Measurements from ENCODE around the gene DEFB123.

Gene DEFB123

DNA sequence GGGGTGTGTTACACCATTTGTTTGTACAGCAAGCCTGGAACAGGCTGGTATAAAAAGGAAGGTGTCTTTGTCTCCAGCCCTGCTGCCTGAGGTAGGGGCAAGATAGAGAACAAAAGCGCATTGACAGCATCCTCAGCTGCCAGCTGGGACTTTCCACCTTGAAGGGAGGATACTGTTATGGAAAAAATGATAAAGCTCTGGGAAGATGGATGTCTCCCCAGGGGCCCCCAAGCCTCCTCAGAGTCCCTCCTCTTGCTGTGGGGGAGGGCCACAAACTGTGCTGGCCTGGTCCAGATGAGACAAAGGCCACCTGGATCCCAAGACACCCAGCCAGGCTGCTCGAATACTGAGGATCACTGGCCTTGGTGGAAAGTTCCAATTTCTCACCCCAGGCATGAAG is 47.7 kb downstream of the DEFB123 start:
- TF ChIP-seq, protein P1, sequence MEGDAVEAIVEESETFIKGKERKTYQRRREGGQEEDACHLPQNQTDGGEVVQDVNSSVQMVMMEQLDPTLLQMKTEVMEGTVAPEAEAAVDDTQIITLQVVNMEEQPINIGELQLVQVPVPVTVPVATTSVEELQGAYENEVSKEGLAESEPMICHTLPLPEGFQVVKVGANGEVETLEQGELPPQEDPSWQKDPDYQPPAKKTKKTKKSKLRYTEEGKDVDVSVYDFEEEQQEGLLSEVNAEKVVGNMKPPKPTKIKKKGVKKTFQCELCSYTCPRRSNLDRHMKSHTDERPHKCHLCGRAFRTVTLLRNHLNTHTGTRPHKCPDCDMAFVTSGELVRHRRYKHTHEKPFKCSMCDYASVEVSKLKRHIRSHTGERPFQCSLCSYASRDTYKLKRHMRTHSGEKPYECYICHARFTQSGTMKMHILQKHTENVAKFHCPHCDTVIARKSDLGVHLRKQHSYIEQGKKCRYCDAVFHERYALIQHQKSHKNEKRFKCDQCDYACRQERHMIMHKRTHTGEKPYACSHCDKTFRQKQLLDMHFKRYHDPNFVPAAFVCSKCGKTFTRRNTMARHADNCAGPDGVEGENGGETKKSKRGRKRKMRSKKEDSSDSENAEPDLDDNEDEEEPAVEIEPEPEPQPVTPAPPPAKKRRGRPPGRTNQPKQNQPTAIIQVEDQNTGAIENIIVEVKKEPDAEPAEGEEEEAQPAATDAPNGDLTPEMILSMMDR (conservative IDR thresholded peaks at IDR 0.05; ENCODE audit: low read depth, low read length), result no peak
- no peak for DNase-seq (ENCODE audit: low read depth)
- H3K4me3 ChIP-seq (ENCODE audit: low read depth, low read length), result no peak overlapping the region

DNA sequence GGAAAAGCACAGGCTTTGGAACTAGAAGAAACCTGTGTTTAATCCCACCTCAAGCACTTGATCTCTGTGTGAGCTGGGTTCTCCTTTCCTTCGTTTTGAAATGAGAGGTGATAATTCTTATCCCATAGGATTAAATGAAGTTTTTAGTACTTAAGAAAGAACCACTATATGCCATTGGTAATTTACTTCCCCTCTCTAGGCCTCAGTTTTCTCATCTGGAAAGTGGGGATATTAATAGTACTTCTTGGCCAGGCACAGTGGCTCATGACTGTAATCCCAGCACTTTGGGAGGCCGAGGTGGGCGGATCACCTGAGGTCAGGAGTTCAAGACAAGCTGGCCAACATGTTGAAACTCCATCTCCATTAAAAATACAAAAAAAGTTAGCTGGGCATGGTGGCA is 48.7 kb downstream of the DEFB123 start:
- TF ChIP-seq, protein P1 (conservative IDR thresholded peaks at IDR 0.05; ENCODE audit: low read depth, low read length), result no peak
- DNase-seq (ENCODE audit: low read depth), result no peak
- no peak overlapping the region for H3K4me3 ChIP-seq (ENCODE audit: low read depth, low read length)

DNA sequence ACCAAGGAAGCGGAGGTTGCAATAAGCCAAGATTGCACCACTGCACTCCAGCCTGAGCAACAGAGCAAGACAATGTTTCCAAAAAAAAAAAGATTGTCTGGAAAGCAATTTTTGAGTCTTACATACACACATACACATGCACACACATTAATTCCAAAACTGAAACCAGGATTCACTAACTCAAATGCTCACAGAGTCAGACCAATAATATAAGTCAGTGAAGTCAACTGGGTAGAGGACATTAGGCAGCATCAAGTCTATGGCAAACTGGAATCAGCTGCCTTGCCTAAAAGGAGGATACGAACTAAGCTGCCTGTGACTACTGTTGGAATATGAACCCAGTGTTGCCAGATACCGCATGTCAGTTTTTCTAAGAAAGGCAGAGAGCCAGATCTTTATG is 50.3 kb downstream of the DEFB123 start:
- TF ChIP-seq, protein P1 (conservative IDR thresholded peaks at IDR 0.05; ENCODE audit: low read depth, low read length), result no peak
- no peak for DNase-seq (ENCODE audit: low read depth)
- no peak overlapping the region for H3K4me3 ChIP-seq (ENCODE audit: low read depth, low read length)

DNA sequence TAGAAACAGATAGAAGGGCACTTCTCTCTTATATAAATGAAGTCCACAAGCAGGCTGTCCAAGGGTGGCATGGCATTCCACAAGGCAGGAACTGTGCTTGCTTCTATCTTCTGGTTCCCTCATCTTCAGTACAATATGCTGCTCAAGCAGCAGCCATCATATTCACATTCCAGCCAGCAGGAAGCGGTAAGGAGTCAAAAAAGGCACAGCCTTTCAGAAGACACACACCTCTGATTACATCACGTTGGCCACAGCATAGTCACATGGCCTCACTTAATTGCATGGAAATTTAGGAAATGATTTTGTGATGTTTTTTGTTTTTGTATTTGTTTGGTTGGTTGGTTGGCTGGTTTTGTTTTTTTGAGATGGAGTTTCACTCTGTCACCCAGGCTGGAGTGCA is 53.7 kb downstream of the DEFB123 start:
- peak; percentile 62 for DNase-seq (ENCODE audit: low read depth)
- H3K4me3 ChIP-seq (ENCODE audit: low read depth, low read length), result no peak overlapping the region
- TF ChIP-seq, protein P1 (conservative IDR thresholded peaks at IDR 0.05; ENCODE audit: low read depth, low read length), result peak; percentile 67

DNA sequence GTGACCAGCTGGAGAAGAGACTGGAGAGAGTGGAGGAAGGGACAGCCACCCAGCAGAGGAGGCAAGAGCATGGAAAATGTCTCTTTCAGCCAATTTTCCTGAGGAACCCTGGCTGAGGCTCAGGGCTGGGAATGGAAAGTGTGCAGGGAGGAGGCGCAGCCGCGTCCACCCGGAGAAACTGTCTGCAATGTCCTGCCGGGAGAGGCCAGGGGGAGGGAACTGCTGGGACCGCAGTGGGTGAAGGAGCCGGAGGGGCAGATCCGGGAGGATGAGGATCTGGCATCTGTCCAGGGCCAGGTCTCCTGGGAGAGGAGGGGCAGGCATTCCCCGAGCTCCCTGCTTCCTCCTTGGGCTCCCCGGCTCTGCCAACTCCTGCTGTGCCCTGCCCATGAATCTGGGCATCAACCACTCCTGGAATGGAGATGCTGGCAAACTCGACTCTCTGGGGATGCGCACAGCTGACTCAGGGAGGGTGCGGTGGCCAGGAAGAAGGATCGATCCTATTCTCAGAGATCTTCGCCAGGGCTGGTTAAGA is 56.4 kb downstream of the DEFB123 start:
- TF ChIP-seq, protein P1 (conservative IDR thresholded peaks at IDR 0.05; ENCODE audit: low read depth, low read length), result no peak
- no peak overlapping the region for H3K4me3 ChIP-seq (ENCODE audit: low read depth, low read length)
- DNase-seq (ENCODE audit: low read depth), result no peak

DNA sequence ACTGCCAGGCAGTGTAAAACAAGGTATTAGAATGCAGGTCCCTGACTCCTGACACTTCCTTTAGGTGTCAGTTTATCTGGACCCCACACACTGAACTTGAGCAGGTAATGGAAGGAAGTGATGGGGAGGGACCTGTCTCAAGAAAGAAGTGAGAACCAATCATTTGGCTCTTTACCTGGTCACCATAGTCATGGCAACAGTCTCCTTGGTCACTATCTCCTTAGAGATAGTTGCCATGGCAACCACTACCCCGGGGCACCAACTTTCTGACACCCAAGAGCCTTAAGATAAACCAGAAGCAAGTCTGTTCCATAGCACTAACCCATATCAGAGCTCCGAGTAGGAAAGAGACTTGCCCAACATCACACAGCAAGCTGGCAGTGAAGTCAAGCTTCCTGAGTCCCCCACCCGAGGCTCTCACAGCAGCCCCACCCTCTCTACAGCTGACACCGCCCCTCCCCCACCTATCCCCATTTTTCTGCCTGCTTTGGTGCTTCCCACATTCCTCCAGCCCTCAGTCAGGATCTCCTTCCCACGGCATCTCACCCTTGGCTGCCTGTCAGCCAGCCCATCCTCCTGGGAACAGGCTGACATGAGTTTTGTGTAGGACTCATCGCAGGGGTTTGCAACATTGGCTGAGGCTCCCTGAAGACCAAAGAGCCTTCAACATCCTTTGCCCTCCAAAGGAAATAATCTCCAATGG is 57.6 kb downstream of the DEFB123 start:
- no peak overlapping the region for H3K4me3 ChIP-seq (ENCODE audit: low read depth, low read length)
- no peak for DNase-seq (ENCODE audit: low read depth)
- TF ChIP-seq, protein P1 (conservative IDR thresholded peaks at IDR 0.05; ENCODE audit: low read depth, low read length), result no peak
